Loucy (cell line): ENCODE data around the gene HTR2A.

Experiments
- H2AFZ ChIP-seq: fragments of 200-600 bp; sonication (generic); 2 replicates; pipeline ENCODE4 v1.6.0; 2016; ENCODE audit warnings: antibody characterized with exemption, mild to moderate bottlenecking, low read length, moderate library complexity
- H3F3A ChIP-seq: fragments of 200-600 bp; 2 replicates; pipeline ENCODE4 v1.6.0; 2016; ENCODE audit warnings: antibody characterized with exemption, low read depth, mild to moderate bottlenecking
- H3K27me3 ChIP-seq: fragments of 200-600 bp; sonication (generic); 2 replicates; pipeline ENCODE4 v1.6.1; 2014; ENCODE audit warnings: low read length, mild to moderate bottlenecking; ENCODE audit not compliant: insufficient read depth, poor library complexity, severe bottlenecking
- H3K36me3 ChIP-seq: fragments of 200-600 bp; sonication (generic); 2 replicates; pipeline ENCODE4 v1.6.1; 2016; ENCODE audit warnings: low read length; ENCODE audit not compliant: insufficient read depth
- H3K4me1 ChIP-seq: fragments of 200-600 bp; sonication (generic); 2 replicates; pipeline ENCODE4 v1.5.1; 2014; ENCODE audit warnings: low read length, mild to moderate bottlenecking; ENCODE audit not compliant: insufficient read depth, poor library complexity, severe bottlenecking
- H3K4me2 ChIP-seq: fragments of 200-600 bp; sonication (generic); 2 replicates; pipeline ENCODE4 v1.6.0; 2014; ENCODE audit warnings: antibody characterized with exemption, low read length, low read depth, mild to moderate bottlenecking; ENCODE audit not compliant: poor library complexity, severe bottlenecking
- H3K4me3 ChIP-seq: fragments of 200-600 bp; sonication (generic); 2 replicates; pipeline ENCODE4 v1.5.1; 2014; ENCODE audit warnings: low read length, mild to moderate bottlenecking, mixed read lengths; ENCODE audit not compliant: poor library complexity, severe bottlenecking
- H3K79me2 ChIP-seq: fragments of 200-600 bp; sonication (generic); 2 replicates; pipeline ENCODE4 v1.6.1; 2014; ENCODE audit warnings: low read length; ENCODE audit not compliant: insufficient read depth
- H3K9ac ChIP-seq: fragments of 200-600 bp; sonication (generic); 2 replicates; pipeline ENCODE4 v1.6.0; 2014; ENCODE audit warnings: mild to moderate bottlenecking, low read depth, low read length, moderate library complexity; ENCODE audit not compliant: poor library complexity, severe bottlenecking
- H3K9me2 ChIP-seq: fragments of 200-600 bp; sonication (generic); replicated peaks from 2 replicates; pipeline ENCODE4 v1.6.1; 2016; ENCODE audit warnings: low read depth, low read length, mixed read lengths
- H3K9me3 ChIP-seq: fragments of 200-600 bp; sonication (generic); 2 replicates; pipeline ENCODE4 v1.6.1; 2014; ENCODE audit warnings: mild to moderate bottlenecking, antibody characterized with exemption, low read length, low read depth; ENCODE audit not compliant: insufficient read depth
- H4K20me1 ChIP-seq: fragments of 200-600 bp; sonication (generic); 2 replicates; pipeline ENCODE4 v1.6.0; 2014; ENCODE audit warnings: antibody characterized with exemption, low read length, mild to moderate bottlenecking; ENCODE audit not compliant: insufficient read depth, poor library complexity, severe bottlenecking
- CTCF ChIP-seq: fragments of 200-600 bp; sonication (generic); conservative IDR thresholded peaks from 2 replicates; pipeline ENCODE4 v1.5.1; 2014; ENCODE audit warnings: mild to moderate bottlenecking, antibody characterized with exemption, low read length
- EZH2phosphoT487 ChIP-seq: fragments of 200-600 bp; IDR thresholded peaks from 2 replicates; pipeline ENCODE4 v1.6.1; 2018; ENCODE audit warnings: antibody characterized with exemption, mild to moderate bottlenecking, moderate library complexity, borderline replicate concordance

Gene HTR2A

GRCh38 chr13:46795321-46795720, 101.5 kb downstream of the HTR2A start:
- H3K36me3 ChIP-seq = no peaks in the 10 kb centered on the region; the same call in 1 of the 2 replicates
- TF ChIP-seq CTCF = no peak
- TF ChIP-seq EZH2phosphoT487 = no peak
- peak overlapping the region; percentile 94 for H3K4me3 ChIP-seq
- peak overlapping the region; percentile 92 for H3K9ac ChIP-seq
- H3K4me1 ChIP-seq = peaks cover 31% of the 10 kb centered on the region
- H3K27me3 ChIP-seq = no peaks in the 10 kb centered on the region
- H3K4me2 ChIP-seq = peak overlapping the region; percentile 75
- H3K79me2 ChIP-seq = peaks cover 14% of the 10 kb centered on the region; the same call in 1 of the 2 replicates
- no peaks in the 10 kb centered on the region for H4K20me1 ChIP-seq
- no peaks in the 10 kb centered on the region for H3F3A ChIP-seq
- no peaks in the 10 kb centered on the region for H3K9me3 ChIP-seq
- H2AFZ ChIP-seq = no peak overlapping the region
- no peaks in the 10 kb centered on the region for H3K9me2 ChIP-seq

GRCh38 chr13:46783504-46783903, 113.3 kb downstream of the HTR2A start:
- TF ChIP-seq EZH2phosphoT487 = no peak
- TF ChIP-seq CTCF = no peak
- peaks cover 32% of the 10 kb centered on the region; the same call in 1 of the 2 replicates for H3K36me3 ChIP-seq

GRCh38 chr13:46782691-46783090, 114.2 kb downstream of the HTR2A start:
- Histone ChIP-seq H3K79me2 (0 out of 2 replicates have a peak, but pooled peaks cover 3% of the 10 kb centered on the region), H3K9me3 (no peaks in the 10 kb centered on the region), H3K36me3 (peaks cover 36% of the 10 kb centered on the region; the same call in 1 of the 2 replicates), H4K20me1 (no peaks in the 10 kb centered on the region), H2AFZ (no peak overlapping the region), H3K4me3 (peak overlapping the region; percentile 9), H3K9me2 (no peaks in the 10 kb centered on the region), H3K4me1 (peaks cover 17% of the 10 kb centered on the region), H3K4me2 (peak overlapping the region; percentile 48), H3F3A (peaks cover 3% of the 10 kb centered on the region; the same call in 1 of the 2 replicates), H3K27me3 (no peaks in the 10 kb centered on the region), H3K9ac (no peak overlapping the region)
- TF ChIP-seq EZH2phosphoT487 (no peak), CTCF (no peak)

More at GRCh38 chr13:46783504-46783903, 113.3 kb downstream of the HTR2A start:
- Histone ChIP-seq H3K27me3 (no peaks in the 10 kb centered on the region), H4K20me1 (no peaks in the 10 kb centered on the region), H3K4me3 (peak overlapping the region; percentile 41), H3K4me1 (peaks cover 17% of the 10 kb centered on the region), H3F3A (peaks cover 3% of the 10 kb centered on the region; the same call in 1 of the 2 replicates), H2AFZ (no peak overlapping the region), H3K9ac (no peak overlapping the region), H3K4me2 (peak overlapping the region; percentile 48), H3K79me2 (0 out of 2 replicates have a peak, but pooled peaks cover 3% of the 10 kb centered on the region), H3K9me3 (no peaks in the 10 kb centered on the region), H3K9me2 (no peaks in the 10 kb centered on the region)
